SU-DHL-6 (cell line): ENCODE results near the gene STK4.

ENCODE experiments used
- H2AFZ ChIP-seq: fragments of 200-600 bp; sonication (generic); 2 replicates; pipeline ENCODE4 v1.6.1; 2014; ENCODE audit warnings: low read depth, mild to moderate bottlenecking, moderate library complexity, mixed read lengths, antibody characterized with exemption, low read length; ENCODE audit not compliant: severe bottlenecking
- H3F3A ChIP-seq: fragments of 200-600 bp; shearing (Covaris generic); 2 replicates; pipeline ENCODE4 v1.6.0; 2016; ENCODE audit warnings: antibody characterized with exemption, mild to moderate bottlenecking; ENCODE audit not compliant: insufficient read depth
- H3K27ac ChIP-seq: fragments of 200-600 bp; sonication (generic); 2 replicates; pipeline ENCODE4 v1.5.1; 2016; ENCODE audit warnings: low read depth, mild to moderate bottlenecking, low read length, moderate library complexity, mixed read lengths
- H3K27me3 ChIP-seq: fragments of 200-600 bp; sonication (generic), shearing (Covaris generic); 2 replicates; pipeline ENCODE4 v1.6.0; 2014; ENCODE audit warnings: mild to moderate bottlenecking, low read length
- H3K36me3 ChIP-seq: fragments of 200-600 bp; sonication (generic); 2 replicates; pipeline ENCODE4 v1.6.1; 2014; ENCODE audit warnings: mild to moderate bottlenecking, low read length, mixed read lengths
- H3K4me2 ChIP-seq: fragments of 300-600, 200-600 bp; shearing (Covaris generic), sonication (generic); 2 replicates; pipeline ENCODE4 v1.6.0; 2014; ENCODE audit warnings: low read length, low read depth, mild to moderate bottlenecking; ENCODE audit not compliant: poor library complexity, severe bottlenecking
- H3K4me3 ChIP-seq: fragments of 200-600 bp; sonication (generic); 2 replicates; pipeline ENCODE4 v1.5.1; 2014; ENCODE audit warnings: antibody characterized with exemption, low read length, mild to moderate bottlenecking, mixed read lengths; ENCODE audit not compliant: insufficient read depth, poor library complexity, severe bottlenecking
- H3K79me2 ChIP-seq: fragments of 200-600 bp; sonication (generic); 2 replicates; pipeline ENCODE4 v1.6.1; 2014; ENCODE audit warnings: mild to moderate bottlenecking, low read length, moderate library complexity; ENCODE audit not compliant: insufficient read depth
- H3K9ac ChIP-seq: fragments of 200-600 bp; sonication (generic); 2 replicates; pipeline ENCODE4 v1.7.0; 2014; ENCODE audit warnings: mild to moderate bottlenecking, low read length
- H3K9me2 ChIP-seq: fragments of 200-600 bp; sonication (generic); replicated peaks from 2 replicates; pipeline ENCODE4 v1.6.1; 2014; ENCODE audit warnings: low read length; ENCODE audit not compliant: insufficient read depth
- H3K9me3 ChIP-seq: fragments of 200-600 bp; sonication (generic); 2 replicates; pipeline ENCODE4 v1.6.1; 2014; ENCODE audit warnings: low read length, mixed read lengths; ENCODE audit not compliant: insufficient read depth
- H4K20me1 ChIP-seq: fragments of 200-600 bp; sonication (generic); 2 replicates; pipeline ENCODE4 v1.6.1; 2014; ENCODE audit warnings: low read depth, mild to moderate bottlenecking, antibody characterized with exemption, low read length, moderate library complexity, mixed read lengths
- CTCF ChIP-seq: fragments of 200-600 bp; sonication (generic); IDR thresholded peaks from one replicate; pipeline ENCODE4 v1.5.1; 2017; ENCODE audit warnings: antibody characterized with exemption, mild to moderate bottlenecking, low read length, moderate library complexity; ENCODE audit not compliant: insufficient read depth, poor library complexity, severe bottlenecking
- EZH2phosphoT487 ChIP-seq: fragments of 200-600 bp; sonication (generic), shearing (Covaris generic); conservative IDR thresholded peaks from 2 replicates; pipeline ENCODE4 v1.6.1; 2018; ENCODE audit warnings: mild to moderate bottlenecking, antibody characterized with exemption, low read length, moderate library complexity, mixed read lengths

STK4 gene

DNA sequence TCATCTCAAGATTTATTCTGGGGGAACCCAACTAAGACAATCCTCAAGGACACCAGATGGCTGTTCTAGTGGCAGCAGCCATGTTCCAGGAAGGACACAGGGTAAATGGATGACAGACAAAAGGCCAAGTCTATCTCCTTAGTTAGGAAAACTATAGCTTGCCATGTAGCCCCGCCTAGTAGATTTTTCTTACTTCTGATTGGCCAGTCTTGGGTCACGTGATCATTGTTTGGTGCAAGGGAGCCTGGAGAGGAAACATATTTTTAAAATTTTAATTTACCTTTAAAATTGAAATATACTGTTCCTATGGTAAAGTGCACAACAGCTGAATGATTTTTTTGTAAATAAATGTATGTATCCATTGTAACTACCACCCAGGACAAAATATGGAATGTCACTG, 139.0 kb downstream of the STK4 start:
- Histone ChIP-seq H2AFZ (no peak overlapping the region), H4K20me1 (no peaks in the 10 kb centered on the region), H3K27ac (no peak overlapping the region), H3K27me3 (no peaks in the 10 kb centered on the region), H3K79me2 (no peaks in the 10 kb centered on the region), H3K36me3 (no peaks in the 10 kb centered on the region), H3F3A (no peaks in the 10 kb centered on the region), H3K4me2 (no peak overlapping the region), H3K9ac (no peak overlapping the region), H3K9me3 (no peaks in the 10 kb centered on the region), H3K9me2 (no peaks in the 10 kb centered on the region), H3K4me3 (no peak overlapping the region)
- TF ChIP-seq EZH2phosphoT487 (no peak), CTCF (no peak)

DNA sequence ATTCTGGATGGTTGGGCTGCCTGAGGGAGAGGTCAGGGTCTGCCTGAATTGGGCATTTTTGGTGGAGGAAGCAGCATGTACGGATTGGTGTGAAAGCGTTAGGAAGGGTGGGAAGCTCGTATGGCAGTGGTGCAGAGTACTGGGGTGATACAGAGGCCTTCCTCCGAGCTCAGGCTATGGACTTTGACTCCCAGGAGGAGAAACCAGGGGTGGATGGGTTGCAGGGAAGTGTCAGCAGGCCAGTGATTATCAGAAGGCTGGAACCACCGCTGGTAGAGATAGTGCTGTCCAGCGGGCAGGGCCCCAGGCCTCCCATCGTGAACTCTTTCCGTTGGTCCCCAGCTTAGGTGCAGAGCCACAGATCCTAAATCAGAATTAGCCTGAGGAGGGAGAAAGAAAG, 143.3 kb downstream of the STK4 start:
- no peaks in the 10 kb centered on the region for H4K20me1 ChIP-seq
- no peaks in the 10 kb centered on the region for H3K79me2 ChIP-seq
- no peak for TF ChIP-seq EZH2phosphoT487
- no peak for TF ChIP-seq CTCF
- H2AFZ ChIP-seq, result no peak overlapping the region
- no peak overlapping the region for H3K9ac ChIP-seq
- no peaks in the 10 kb centered on the region for H3K9me3 ChIP-seq
- no peak overlapping the region for H3K4me3 ChIP-seq
- no peaks in the 10 kb centered on the region for H3F3A ChIP-seq
- no peaks in the 10 kb centered on the region for H3K9me2 ChIP-seq
- H3K27ac ChIP-seq, result no peak overlapping the region
- no peak overlapping the region for H3K4me2 ChIP-seq
- H3K27me3 ChIP-seq, result no peaks in the 10 kb centered on the region
- no peaks in the 10 kb centered on the region for H3K36me3 ChIP-seq

DNA sequence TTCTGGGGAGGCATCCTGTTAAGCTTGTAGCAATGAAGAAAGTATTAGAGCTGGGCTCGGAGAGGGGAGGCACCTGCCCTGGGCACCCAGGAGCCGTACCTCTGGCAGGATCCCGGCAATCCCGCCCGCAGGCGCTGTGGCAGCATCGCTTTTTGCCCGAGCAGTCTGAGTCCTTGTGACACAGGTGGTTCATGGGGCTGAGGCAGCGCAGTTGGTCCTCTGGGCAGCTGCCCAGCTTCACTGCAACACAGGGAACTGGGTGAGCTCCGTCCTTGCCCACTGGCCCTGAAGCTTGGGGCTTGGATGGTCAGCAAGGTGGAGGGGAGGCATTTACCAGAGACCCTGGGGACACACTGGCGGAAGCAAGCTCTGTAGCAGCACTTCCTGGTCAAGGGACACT, 144.0 kb downstream of the STK4 start:
- Histone ChIP-seq H3K4me3 (no peak overlapping the region), H3K4me2 (no peak overlapping the region), H3K27ac (no peak overlapping the region), H2AFZ (no peak overlapping the region), H3K36me3 (no peaks in the 10 kb centered on the region), H3K9me2 (no peaks in the 10 kb centered on the region), H3K9ac (no peak overlapping the region), H4K20me1 (no peaks in the 10 kb centered on the region), H3F3A (no peaks in the 10 kb centered on the region), H3K79me2 (no peaks in the 10 kb centered on the region), H3K9me3 (no peaks in the 10 kb centered on the region), H3K27me3 (no peaks in the 10 kb centered on the region)
- TF ChIP-seq EZH2phosphoT487 (no peak), CTCF (no peak)

DNA sequence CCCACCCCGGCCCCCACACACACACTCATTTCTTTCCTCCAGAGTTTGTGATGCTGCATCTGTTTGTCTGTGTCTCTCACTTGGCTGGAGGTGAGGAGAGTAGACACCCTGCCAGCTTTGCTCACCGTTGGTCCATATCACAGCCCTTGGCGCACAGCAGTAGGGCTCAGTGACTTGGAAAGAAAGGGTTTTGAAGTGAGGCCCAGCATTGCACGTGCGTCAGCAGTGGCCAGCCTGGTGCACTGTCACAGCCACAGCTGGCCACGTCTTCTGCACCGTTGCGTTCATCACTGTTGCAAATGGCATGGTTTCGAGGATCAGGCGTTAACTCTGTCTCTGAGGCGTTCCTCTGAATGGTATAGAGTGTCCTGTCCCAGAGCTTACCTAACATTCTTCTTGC, 145.0 kb downstream of the STK4 start:
- TF ChIP-seq CTCF (no peak), EZH2phosphoT487 (no peak)
- Histone ChIP-seq H3K4me3 (no peak overlapping the region), H3K27me3 (no peaks in the 10 kb centered on the region), H3K9ac (no peak overlapping the region), H3K9me3 (no peaks in the 10 kb centered on the region), H4K20me1 (no peaks in the 10 kb centered on the region), H3K79me2 (no peaks in the 10 kb centered on the region), H3K9me2 (no peaks in the 10 kb centered on the region), H2AFZ (no peak overlapping the region), H3F3A (no peaks in the 10 kb centered on the region), H3K4me2 (no peak overlapping the region), H3K27ac (no peak overlapping the region), H3K36me3 (no peaks in the 10 kb centered on the region)
